ENCODE measurements around the gene TNK1. TPM values are rescaled to one million over a fixed set of nuclear protein-coding genes. Genes with fewer than 3 reads are reported as not detected.

TNK1 gene
- total and polyA plus RNA-seq, 2 of the 8 experiments (the other 6 are each of a cell fraction or from before 2014, with no cell fraction given), result 7.6 to 9.5 TPM

DNA sequence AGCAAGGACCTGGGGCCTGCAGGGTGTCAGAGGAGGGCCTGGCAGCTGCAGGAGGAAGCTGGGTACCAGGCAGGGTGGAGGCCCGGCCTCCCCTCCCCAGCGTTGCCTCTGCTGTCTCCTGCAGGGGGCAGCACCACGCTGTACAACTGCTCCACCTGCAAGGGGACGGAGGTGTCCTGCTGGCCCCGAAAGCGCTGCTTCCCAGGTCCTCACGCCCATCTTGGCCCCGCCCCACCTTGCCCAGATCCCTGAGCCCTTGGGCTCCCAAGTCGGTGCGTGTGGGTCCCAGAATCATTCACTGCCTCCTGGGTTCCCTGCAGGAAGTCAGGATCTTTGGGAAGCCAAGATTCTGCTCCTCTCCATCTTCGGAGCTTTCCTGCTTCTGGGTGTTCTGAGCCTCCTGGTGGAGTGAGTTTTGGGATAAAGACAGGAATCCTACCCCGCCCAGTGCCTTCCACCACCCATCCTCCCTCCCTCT, 24.8 kb upstream of the TNK1 start (continued):
- TF ChIP-seq, protein P1, sequence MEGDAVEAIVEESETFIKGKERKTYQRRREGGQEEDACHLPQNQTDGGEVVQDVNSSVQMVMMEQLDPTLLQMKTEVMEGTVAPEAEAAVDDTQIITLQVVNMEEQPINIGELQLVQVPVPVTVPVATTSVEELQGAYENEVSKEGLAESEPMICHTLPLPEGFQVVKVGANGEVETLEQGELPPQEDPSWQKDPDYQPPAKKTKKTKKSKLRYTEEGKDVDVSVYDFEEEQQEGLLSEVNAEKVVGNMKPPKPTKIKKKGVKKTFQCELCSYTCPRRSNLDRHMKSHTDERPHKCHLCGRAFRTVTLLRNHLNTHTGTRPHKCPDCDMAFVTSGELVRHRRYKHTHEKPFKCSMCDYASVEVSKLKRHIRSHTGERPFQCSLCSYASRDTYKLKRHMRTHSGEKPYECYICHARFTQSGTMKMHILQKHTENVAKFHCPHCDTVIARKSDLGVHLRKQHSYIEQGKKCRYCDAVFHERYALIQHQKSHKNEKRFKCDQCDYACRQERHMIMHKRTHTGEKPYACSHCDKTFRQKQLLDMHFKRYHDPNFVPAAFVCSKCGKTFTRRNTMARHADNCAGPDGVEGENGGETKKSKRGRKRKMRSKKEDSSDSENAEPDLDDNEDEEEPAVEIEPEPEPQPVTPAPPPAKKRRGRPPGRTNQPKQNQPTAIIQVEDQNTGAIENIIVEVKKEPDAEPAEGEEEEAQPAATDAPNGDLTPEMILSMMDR (IDR thresholded peaks at IDR 0.05; ENCODE audit: control extremely low read depth in 1 of 3, insufficient read depth in 1 of 3, low read depth in 1 of 3, low read length in 3 of 3), result peak; percentile 94 to 99 (median 99)
- TF ChIP-seq, protein P2, sequence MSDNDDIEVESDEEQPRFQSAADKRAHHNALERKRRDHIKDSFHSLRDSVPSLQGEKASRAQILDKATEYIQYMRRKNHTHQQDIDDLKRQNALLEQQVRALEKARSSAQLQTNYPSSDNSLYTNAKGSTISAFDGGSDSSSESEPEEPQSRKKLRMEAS (IDR thresholded peaks at IDR 0.05), result peak; percentile 79; the same call in 1 of the 2 replicates
- TF ChIP-seq EP300 (IDR thresholded peaks at IDR 0.05; ENCODE audit: borderline replicate concordance in 1 of 2, low read depth in 2 of 2, low read length in 2 of 2) (peak in 1 of 2 experiments; percentile 46; a peak in 1 of 3 replicates), SIRT6 (IDR thresholded peaks at IDR 0.05; ENCODE audit: low read length) (no peak), GABPA (IDR thresholded peaks at IDR 0.05; ENCODE audit: borderline replicate concordance, insufficient read depth, low read length) (peak; percentile 76; the same call in 1 of the 2 replicates), YY1 (IDR thresholded peaks at IDR 0.05; ENCODE audit: low read depth, low read length) (0 out of 2 replicates have a peak, but pooled peaks have one; percentile 73)
